ENCODE data around the gene ELF1.
"Not testable (repeated sequence)": the region's sequence is repeated elsewhere in the genome, so short reads cannot be mapped to it uniquely, and the experiment has no call there.

The ELF1 gene

GRCh38 chr13:40931719-40932118 lies 87.4 kb downstream of the ELF1 start:
- DNase-seq: no peak

- not testable (repeated sequence) for DNase-seq
These were observed 89.2 kb downstream of the ELF1 start for GRCh38 chr13:40929883-40930282.

- DNase-seq: no peak
These were observed 90.1 kb downstream of the ELF1 start for GRCh38 chr13:40928980-40929379.

GRCh38 chr13:40927929-40928328 lies 91.2 kb downstream of the ELF1 start:
- DNase-seq: no peak

GRCh38 chr13:40923867-40924266 lies 95.2 kb downstream of the ELF1 start:
- no peak for DNase-seq

- DNase-seq: no peak
These were observed 96.6 kb downstream of the ELF1 start for GRCh38 chr13:40922437-40923040.

- DNase-seq: no peak
These were observed 98.3 kb downstream of the ELF1 start for GRCh38 chr13:40920826-40921225.

GRCh38 chr13:40919901-40920300 lies 99.2 kb downstream of the ELF1 start:
- not testable (repeated sequence) for DNase-seq

GRCh38 chr13:40916207-40916998 lies 102.7 kb downstream of the ELF1 start:
- no peak for DNase-seq

GRCh38 chr13:40914863-40915262 lies 104.3 kb downstream of the ELF1 start:
- not testable (repeated sequence) for DNase-seq

- no peak for DNase-seq
These were observed 107.8 kb downstream of the ELF1 start for GRCh38 chr13:40911341-40911740.

GRCh38 chr13:40910324-40911050 lies 108.6 kb downstream of the ELF1 start:
- no peak for DNase-seq

GRCh38 chr13:40909541-40910200 lies 109.4 kb downstream of the ELF1 start:
- DNase-seq: not testable (repeated sequence)

GRCh38 chr13:40908546-40908945 lies 110.6 kb downstream of the ELF1 start:
- no peak for DNase-seq

- not testable (repeated sequence) for DNase-seq
These were observed 118.1 kb downstream of the ELF1 start for GRCh38 chr13:40901032-40901431.

- not testable (repeated sequence) for DNase-seq
These were observed 118.5 kb downstream of the ELF1 start for GRCh38 chr13:40900568-40900967.

GRCh38 chr13:40897053-40897452 lies 122.1 kb downstream of the ELF1 start:
- no peak for DNase-seq

- no peak for DNase-seq
These were observed 123.6 kb downstream of the ELF1 start for GRCh38 chr13:40895227-40896184.

- not testable (repeated sequence) for DNase-seq
These were observed 125.5 kb downstream of the ELF1 start for GRCh38 chr13:40893573-40893972.

GRCh38 chr13:40886017-40886416 lies 133.1 kb downstream of the ELF1 start:
- no peak for DNase-seq

GRCh38 chr13:40884175-40884574 lies 134.9 kb downstream of the ELF1 start:
- DNase-seq: not testable (repeated sequence)
